Diencephalon (tissue), 1 donor: ENCODE results near the gene BCAP29. TPM values are rescaled to one million over a fixed set of nuclear protein-coding genes. Genes with fewer than 3 reads are reported as not detected.

ENCODE experiments used
- small RNA-seq: library from RNA; depleted of rRNA; stranded (forward); fragments of <200 nt; gene quantifications from one replicate; pipeline ENCODE3, GENCODE V24; 2014
- total RNA-seq: library from RNA; depleted of rRNA; stranded (reverse); fragments of >200 nt; gene quantifications from one replicate; pipeline ENCODE4 v1.2.3, GENCODE V29; 2014

The BCAP29 gene
- total RNA-seq: 50.5 TPM

GRCh38 chr7:107579885-107580715, at the start of gene BCAP29:
TSS of gene BCAP29 (plus strand) at chr7:107580246. CDS start at chr7:107580773, 527 bp downstream.

GRCh38 chr7:107563775-107564552, 16.1 kb upstream of the BCAP29 start, which contains the start of the genes COG5 and DUS4L:
TSS of gene COG5 (minus strand) at chr7:107563920. CDS start at chr7:107563896, 24 bp downstream.
TSS of gene DUS4L (plus strand) at chr7:107563971. CDS start at chr7:107567071, 3,100 bp downstream.

GRCh38 chr7:107660381-107661080, 80.5 kb downstream of the BCAP29 start, which contains the start of gene SLC26A4:
TSS of gene SLC26A4 (plus strand) at chr7:107660828. CDS start at chr7:107661642, 814 bp downstream.

Small RNAs within 50 kb of the gene (small RNA-seq; reads per million reads assigned to genes)
- not detected for gene BANF1P5
- not detected for gene RF01233

Other genes starting within 250 kb of the BCAP29 start
- 27.2 TPM for gene GPR22, start 110.2 kb upstream of the BCAP29 start, total RNA-seq
- 33.2 TPM for gene COG5, start 16.3 kb upstream of the BCAP29 start, total RNA-seq
- gene DUS4L, start 16.3 kb upstream of the BCAP29 start, total RNA-seq: 17.8 TPM
- gene SLC26A4, start 80.6 kb downstream of the BCAP29 start, total RNA-seq: 0.69 TPM
- 30.0 TPM for gene CBLL1, start 163.9 kb downstream of the BCAP29 start, total RNA-seq
- gene SLC26A3, start 223.0 kb downstream of the BCAP29 start, total RNA-seq: not detected